Cardiac fibroblast (primary cell): ENCODE results near the gene PSMC3IP.

Source experiments
- DNase-seq, 2 donors: peaks; one replicate each; pipeline versions ENCODE4 v3.0.0 to v3.0.0-alpha.2; 2010; ENCODE audit warnings: low read depth in 2 of 2
- H3K4me3 ChIP-seq, 2 donors: replicated peaks in 1 of 2; 1 replicate in 1 of 2; 2 replicates in 1 of 2; pipeline ENCODE4 v1.5.1; 2011; ENCODE audit warnings: low read depth in 2 of 2, low read length in 2 of 2, mild to moderate bottlenecking in 2 of 2, moderate library complexity in 1 of 2
- CTCF ChIP-seq: IDR thresholded peaks from one replicate; pipeline ENCODE4 v1.5.1; 2011; ENCODE audit warnings: low read depth, mild to moderate bottlenecking, low read length, inconsistent platforms

Gene PSMC3IP

GRCh38 chr17:42613699-42614295, 36.3 kb upstream of the PSMC3IP start:
- H3K4me3 ChIP-seq: no peak overlapping the region
- no peak for DNase-seq
- no peak for TF ChIP-seq CTCF

DNA sequence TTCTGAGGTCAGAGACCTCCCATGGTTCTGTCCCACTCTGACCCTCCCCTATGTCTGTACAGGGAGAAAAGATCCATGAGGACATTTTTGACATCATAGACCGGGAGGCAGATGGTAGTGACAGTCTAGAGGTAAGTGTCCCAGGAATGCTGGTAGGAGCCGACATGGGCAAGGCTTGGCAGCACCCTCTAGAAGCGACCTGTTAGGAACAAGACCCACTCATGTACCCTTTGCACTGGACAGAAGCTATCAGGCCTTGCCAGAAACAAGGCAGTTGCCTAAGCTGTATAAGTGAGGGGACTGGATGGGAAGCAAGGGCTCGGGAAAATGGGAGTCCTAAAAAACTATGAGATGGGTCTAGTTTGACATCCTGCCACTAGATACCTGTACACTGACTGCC, 34.5 kb upstream of the PSMC3IP start:
- no peak overlapping the region for H3K4me3 ChIP-seq

GRCh38 chr17:42609814-42610801, 32.6 kb upstream of the PSMC3IP start:
- peak overlapping the region; percentile 64 to 97 for H3K4me3 ChIP-seq
- peak in 1 of 2 donors; percentile 7 for DNase-seq

More for the DNA sequence above, 34.5 kb upstream of the PSMC3IP start:
- no peak for TF ChIP-seq CTCF
- no peak for DNase-seq

GRCh38 chr17:42609182-42609813, 31.8 kb upstream of the PSMC3IP start, which contains the start of the genes RETREG3 and TUBG1:
RETREG3 (minus strand) TSS chr17:42609374; CDS start chr17:42609324, 50 bp downstream.
TUBG1 (plus strand) TSS chr17:42609683; CDS start chr17:42609738, 55 bp downstream.
- TF ChIP-seq CTCF: peak; percentile 49
- peak; percentile 99 for DNase-seq
- H3K4me3 ChIP-seq: peak within 1 kb of the TSS; percentile 90 to 97

DNA sequence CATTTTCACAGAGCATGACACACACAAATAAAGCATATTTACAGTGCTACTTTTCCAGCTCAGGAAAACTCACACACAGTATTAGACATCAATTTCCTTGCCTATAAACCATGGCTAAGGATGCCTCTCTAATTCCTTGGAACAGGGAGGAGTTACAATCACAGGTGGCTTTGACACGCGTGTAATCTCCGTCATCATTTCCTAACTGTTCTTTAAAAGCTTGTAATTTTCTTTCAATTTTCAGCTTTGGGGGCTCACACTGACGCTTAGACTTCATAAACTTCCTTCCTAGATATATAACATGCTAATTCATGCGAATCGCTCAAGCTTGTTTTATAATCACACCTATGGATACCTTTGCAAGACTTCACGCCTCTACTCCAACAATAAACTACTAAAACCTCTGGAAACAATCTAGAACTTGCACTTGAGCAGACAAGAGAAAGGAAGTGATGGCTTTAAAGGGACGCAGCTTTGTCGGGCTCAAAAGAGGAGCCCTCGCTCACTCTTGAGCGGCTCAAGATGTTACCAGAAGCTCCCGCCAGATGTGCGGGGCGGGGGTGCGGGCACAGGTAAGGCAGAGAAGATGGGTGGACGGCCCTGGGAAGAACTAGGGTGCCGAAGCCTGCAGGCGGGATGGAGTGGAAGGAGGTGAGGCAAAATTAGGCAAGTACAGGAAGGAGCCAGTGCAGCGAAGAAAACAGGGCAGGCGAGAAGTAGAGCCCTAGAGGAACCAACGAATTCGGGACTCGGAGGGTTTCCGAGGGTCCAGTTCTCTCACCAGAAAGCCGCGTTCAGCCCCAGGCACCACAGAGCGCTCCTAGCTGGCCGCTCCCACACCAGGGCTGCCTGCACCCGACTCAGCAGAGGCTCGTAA, 31.0 kb upstream of the PSMC3IP start:
- DNase-seq: peak; percentile 5 to 13
- H3K4me3 ChIP-seq: peak overlapping the region; percentile 90 to 97
- TF ChIP-seq CTCF: no peak

DNA sequence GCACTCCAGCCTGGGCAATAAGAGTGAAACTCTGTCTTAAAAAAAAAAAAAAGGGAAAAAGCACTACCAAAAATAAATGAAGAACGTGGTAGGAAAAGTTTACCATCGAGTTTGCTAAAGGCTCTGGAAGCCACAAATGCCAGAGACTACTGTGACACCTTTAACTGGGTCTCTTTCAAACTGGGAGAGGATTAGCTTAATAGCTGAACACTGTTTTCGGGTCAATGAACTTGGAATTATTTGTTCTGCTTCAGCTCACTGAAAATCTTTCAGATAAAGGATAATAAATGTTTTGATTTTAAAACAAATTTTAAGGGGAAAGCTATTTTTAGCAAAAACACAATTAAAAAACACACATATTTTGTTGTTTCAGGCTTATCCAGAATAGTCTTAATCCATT, 30.2 kb upstream of the PSMC3IP start:
- no peak for TF ChIP-seq CTCF
- no peak for DNase-seq
- peak overlapping the region; percentile 90 to 97 for H3K4me3 ChIP-seq
